Measurements from ENCODE around the gene BABAM1.

BABAM1 gene

DNA sequence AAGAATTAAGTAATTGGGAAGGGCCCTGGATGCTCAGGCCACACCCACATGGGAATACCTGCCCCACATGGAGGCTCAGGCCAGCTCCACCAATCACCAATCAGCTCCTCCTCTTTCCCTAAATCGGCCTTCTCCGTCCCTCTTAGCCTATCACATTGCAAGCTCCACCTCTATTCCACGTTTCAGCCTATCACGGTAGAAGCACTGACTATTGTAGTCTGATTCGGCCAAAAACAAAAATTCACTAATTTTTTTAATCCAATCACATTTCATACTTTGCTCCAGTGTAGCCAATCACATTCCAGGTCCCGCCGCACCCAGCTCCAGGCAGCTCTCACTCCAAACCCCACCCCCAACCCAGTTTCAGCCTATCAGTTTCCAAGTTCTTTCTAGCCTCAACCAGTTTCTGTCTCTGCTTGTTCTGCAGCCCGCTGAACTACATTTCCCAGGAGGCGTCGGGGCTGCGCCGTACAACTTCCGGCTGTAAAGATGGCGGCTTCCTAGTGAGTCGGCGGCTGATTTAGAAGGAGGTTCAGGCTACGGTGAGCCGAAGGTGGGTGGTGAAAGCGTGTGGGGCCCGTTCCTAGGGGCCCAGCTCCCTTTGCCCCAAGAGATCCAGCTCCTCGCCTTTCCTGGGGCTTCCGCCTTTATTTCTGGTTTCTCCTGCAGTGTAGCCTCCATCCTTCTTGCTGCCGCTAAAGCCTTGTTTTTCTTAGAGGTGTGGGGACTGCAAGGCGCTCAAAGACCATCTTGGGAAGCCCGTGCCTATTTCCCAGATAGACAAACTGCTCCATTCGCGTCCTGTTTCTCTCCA is at the start of gene BABAM1:
Gene BABAM1, plus strand, starts transcription at position 469 of the 814 bp plus-strand sequence. CDS start 1,364 bp downstream, outside the sequence.
- peak; percentile 81 to 99 (median 96) for DNase-seq

DNA sequence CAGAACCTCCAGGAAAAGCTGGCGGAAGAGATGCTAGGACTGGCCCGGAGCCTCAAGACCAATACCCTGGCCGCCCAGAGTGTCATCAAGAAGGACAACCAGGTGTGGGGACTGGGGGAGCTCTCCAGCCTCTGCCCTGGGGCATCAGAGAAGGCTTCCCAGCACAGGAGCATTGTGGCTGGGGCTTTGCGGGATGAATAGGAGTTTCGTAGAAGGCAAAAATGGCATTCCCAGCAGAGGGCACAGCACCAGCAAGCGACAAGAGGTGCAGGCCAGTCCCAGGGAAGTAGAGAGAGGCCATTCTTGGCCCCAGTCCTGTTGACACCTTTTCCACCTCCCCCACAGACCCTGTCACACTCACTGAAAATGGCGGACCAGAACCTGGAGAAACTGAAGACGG is 48.0 kb upstream of the BABAM1 start:
- no peak for DNase-seq

DNA sequence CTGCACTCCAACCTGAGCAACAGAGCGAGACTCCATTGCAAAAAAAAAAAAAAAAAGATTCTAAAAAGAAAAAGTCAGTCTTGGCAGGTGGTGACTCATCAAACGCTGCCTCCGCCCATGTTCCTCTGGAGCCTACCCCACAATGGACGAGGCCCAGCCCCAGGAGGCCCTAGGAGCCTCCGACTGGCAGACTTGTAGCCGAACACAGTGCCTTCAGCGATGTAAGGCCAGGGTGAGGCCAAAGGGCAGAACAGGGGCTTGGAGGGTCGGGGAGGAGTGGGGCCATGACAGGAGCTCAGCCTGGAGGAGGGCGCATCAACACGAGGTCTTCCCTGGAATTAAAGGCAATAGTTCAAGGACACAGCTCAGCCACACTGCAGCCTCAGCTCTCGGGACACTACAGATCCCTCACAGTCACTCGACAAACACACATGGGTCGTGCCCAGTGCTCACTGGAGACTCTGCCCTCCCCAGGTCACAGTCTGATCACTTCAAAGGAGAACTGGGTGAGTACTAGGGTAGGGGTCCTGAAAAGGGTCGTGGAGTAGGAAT is 47.0 kb upstream of the BABAM1 start:
- peak in 13 of 56 donors; percentile 8 to 50 (median 16) for DNase-seq

DNA sequence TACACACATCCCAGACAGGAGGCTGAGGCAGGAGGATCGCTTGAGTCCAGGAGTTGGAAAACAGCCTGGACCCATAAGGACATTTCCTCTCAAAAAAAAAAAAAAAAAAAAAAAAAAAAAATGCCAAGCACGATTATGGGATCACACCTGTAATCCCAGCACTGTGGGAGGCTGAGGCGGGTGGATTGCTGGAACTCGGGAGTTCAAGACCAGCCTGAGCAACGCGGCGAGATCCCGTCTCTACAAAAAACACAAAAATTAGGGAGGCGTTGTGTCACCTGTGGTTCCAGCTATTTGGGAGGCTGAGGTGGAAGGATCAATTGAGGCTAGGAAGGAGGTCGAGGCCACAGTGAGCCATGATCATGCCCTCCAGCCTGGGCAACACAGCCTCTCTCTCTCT is 42.2 kb upstream of the BABAM1 start:
- DNase-seq = no peak

DNA sequence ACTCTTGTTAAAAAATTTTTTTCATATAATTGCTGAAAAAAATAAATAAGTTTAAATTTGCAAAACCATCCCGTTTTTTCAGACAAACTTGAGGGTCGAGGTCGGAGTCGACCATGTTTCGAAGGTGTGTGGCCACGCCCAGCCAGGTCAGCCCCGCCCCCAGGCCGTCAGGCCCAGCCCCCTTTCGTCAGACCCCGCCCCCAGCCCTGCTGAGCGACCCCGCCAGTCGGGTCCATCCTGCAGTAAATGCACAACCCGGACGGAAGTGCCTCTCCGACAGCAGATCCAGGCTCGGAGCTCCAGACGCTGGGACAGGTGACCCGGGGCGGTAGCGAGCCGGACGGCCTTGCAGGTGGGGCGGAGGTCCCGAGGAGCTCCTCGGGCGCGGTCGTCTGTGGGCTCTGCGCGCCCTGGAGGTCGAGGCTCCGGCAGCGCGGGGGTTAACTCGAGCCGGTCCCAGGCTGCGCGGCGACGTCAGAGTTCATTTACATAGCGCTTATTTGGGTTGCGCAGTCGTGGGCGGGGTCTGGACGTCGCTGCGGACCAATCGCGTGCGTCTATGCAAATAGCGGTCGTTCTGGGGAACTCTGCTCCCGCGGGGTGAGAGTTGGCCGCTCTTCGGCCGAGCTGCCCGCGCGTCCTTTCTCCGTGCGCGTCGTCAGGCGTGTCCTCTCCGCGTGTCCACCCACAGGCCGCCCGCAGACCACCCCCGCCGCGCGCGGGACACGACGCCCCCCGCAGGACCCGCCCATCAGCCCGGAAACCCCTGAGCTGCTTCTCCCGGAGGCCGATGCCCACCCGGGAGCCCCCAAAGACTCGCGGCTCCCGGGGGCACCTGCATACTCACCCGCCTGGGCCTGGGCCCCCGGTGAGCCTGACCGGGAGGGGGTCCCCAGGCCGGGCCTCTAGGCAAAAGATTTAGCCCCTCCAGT is 41.0 kb upstream of the BABAM1 start, which contains the start of gene OCEL1:
Gene OCEL1, plus strand, starts transcription at position 225 of the 932 bp plus-strand sequence. Its CDS starts 22 bp downstream, at position 247.
- DNase-seq = peak; percentile 82 to 99 (median 97)

DNA sequence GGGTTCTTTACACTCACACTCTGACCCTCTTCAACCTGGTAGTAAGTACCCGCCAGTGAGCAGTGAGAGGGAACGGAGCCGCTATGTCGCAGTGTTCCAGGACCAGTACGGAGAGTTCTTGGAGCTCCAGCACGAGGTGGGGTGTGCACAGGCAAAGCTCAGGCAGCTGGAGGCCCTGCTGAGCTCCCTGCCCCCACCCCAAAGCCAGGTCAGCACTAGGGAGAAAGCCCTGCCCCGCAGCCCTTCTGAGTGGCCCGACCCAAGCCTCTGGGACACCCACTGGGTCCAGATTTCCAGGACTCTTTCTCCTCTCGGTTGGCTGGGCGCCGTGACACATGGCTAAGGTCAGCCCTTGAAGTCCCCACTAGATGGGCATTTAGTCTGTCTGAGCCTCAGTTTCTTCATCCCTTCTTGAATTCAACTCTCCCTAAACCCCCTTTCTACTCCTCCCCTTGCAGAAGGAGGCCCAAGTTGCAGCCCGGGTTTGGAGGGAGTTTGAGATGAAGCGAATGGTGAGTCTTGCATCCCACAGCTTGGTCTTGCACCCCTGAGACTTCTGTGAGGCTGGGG is 39.4 kb upstream of the BABAM1 start:
- no peak for DNase-seq

DNA sequence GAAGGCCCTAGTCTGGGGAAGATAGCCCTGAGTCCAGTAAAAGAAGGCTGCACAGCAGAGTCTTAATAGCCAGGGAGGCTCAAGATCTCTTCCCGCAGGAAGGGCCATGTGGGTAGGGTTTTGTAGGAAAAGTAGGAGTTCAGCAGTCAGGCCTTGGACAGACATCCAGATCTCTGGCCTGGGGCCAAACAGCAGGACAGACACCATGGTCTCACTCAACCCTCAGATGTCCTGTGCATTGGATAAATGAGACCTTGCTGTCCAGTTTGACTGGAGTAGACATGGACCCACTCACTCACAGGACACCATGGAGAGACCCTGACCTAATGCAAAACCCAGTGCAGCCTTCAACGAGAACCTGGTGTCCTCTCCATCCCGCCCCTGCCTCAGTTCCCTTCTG is 37.4 kb upstream of the BABAM1 start:
- DNase-seq = no peak

DNA sequence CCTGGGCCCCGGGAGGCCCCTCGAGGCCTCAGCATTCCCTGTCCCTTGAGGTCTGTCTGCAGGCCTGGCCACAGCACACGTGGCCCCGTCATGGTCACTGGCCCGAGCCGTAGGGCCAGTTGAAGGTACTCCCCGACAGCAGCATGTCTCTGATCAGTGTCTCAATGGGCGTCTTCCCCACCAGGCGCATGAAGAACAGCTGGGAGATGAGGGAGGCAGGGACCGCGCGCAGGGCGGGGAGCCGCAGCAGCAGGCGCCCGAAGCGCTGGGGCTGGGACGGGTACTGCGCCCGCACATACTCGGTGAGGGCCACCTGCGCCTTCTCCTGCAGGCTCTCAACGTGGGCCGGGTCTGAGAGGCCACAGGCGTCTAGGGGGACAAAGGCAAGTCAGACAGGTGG is 35.0 kb upstream of the BABAM1 start:
- no peak for DNase-seq

DNA sequence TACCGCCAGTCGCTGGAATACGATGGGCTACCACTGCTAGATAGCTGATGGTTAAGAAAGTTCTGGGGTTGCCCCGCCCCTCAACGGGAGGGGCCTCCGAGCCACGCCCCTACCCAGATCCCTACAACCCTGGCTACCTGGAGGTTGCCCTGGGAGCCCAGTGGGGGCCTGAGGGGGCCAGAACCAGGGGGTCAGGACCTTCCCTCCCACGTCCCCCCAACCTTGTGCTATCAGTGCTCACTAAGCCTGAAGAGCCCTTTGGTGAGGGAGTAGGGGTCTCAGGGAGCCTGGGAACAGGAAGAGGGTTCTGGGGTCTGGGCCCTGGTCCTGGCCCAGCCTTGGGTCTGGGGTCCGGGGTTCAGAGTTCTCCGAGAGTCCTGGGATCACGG is 32.3 kb upstream of the BABAM1 start:
- DNase-seq = peak in 21 of 56 donors; percentile 3 to 57 (median 21)

DNA sequence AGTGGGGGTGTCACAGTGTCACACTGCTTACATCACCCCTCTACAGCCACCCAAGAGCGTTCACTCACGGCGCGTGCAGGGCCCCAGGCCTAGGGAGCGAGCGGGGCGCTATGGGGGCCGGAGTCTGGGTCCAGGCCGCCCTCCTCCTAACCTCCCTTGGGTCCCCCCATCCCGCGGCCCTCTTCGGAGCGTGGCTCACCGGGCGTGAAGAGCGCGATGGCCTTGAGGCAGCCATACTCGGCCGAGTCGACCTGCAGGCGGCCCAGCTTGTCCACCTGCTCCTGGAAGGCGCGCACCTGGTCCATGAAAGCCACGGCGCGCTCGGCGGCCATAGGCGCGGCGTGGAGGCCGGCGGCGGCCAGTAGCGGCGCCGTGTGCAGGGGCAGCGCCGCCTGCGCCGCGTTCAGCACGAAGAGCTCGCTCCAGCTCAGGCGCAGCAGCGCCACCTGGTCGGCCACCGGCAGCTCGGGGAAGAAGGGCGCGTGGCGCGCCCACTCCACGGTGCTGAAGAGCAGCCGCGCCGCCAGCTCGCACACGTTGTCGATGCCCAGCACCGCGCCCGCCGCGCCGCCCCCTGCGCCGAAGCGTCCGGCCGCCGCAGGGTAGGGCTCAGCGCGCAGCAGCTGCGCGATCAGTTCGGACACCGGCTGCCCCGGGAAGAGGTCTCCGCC is 31.8 kb upstream of the BABAM1 start:
- DNase-seq = peak in 46 of 56 donors; percentile 13 to 76 (median 40)

DNA sequence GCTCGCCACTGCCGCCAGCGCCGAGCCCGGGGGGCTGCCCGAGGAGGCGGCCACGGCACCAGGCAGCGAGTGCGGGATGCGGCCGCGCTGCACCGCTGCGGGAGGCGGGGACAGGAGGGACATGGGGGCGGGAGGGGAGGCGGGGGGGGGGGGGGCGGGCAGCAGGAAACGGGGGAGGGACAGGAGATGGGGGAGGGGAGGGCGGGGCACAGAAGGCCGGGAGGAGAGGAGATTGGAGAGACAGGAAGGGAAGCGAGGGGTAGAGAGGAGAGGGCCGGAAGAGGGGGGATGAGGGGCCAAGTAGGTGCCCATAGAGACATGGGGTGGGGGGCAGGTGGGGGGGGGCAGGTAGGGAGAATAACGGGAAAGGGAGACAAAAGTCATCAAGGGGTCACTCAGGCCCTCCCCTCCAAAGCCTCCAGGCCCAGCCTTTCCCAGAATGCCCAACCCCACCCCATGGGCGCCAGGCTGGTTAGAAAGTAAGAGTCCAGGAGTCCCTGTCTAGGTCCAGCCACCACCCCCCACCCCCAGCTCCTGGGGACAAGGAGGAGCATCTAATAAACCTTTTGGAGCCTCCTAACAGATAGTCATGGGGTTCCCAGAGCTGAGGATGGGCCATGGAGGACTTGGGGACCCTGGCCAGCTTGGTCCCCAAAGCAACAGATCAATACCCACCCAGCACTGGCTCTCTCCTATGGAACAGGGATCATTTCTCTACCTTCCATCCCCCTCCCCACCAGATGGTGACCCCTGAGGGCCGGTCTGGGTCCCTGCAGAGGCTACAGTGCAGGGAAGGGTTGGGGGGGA is 31.1 kb upstream of the BABAM1 start:
- DNase-seq = peak in 2 of 56 donors; percentile 2 to 20

DNA sequence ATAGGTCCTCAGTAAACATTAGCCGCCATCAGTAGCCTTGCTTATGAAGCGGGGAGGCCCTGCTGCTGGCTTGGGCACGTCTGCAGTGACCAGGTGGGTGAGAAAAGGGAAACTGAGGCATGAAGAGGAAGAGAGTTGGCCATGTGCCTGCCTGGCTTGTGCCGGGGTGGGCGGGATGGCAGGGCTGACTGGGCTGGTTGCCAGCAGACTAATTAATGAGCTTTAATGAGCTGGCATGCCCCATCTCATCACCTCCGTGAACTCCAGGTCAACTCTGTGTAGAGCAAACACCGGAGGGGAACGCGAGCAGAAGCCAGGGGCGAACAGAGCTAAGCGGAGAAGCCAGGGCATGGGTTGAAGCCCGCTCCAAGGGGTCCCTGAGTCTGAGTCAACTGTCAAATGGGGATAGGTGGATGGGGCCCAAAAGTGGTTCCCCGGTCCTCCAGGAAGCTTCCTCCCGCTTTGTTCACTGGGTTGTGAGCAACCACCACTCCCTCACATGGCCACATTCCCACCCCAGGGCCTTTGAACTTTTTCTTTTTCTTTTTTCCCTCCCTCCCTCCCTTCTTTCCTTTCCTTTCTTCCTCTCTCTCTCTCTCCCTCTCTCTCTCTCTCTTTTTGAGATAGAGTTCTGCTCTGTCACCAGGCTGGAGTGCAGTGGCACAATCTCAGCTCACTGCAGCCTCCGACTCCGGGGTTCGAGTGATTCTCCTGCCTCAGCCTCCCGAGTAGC is 30.3 kb upstream of the BABAM1 start:
- no peak for DNase-seq

DNA sequence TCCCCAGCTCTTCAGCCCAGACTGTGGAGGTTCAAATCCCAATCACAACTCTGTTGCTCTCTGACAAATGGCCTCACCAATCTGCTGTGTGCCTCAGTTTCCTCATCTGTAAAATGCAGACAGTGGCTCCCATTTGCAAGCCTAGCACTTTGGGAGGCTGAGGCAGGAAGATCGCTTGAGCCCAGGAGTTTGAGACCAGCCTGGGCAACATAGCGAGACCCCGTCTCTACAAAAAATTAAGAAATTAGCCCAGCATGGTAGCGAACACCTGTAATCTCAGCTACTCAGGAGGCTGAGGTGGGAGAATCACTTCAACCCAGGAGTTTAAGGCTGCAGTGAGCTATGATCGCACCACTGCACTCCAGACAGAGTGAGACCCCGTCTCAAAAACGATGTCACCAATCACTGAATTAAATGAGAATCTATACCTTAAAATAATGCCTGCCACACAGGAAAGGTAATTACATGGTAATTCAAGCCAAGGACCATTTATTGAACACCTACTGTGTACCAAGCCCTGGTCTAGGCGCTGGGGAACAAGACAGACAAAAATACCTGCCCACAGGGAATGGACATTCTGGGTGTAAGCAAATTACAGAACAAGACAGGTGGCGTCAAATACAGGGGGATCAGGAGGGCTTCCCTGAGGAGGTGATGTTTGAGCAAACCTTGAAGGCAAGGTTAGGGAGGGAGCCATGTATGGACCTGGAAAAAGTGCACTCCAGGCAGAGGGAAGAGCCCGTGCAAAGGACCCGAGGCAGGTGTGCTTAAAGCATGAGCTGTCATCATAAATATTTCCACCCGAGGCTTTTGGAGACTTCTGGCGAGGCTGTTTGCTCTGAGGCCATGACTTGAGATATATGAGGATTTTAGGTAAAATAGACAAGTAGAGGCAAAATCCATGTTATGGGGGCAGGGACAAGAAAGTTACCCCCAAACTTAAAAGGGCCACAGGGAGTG is 29.2 kb upstream of the BABAM1 start:
- no peak for DNase-seq

DNA sequence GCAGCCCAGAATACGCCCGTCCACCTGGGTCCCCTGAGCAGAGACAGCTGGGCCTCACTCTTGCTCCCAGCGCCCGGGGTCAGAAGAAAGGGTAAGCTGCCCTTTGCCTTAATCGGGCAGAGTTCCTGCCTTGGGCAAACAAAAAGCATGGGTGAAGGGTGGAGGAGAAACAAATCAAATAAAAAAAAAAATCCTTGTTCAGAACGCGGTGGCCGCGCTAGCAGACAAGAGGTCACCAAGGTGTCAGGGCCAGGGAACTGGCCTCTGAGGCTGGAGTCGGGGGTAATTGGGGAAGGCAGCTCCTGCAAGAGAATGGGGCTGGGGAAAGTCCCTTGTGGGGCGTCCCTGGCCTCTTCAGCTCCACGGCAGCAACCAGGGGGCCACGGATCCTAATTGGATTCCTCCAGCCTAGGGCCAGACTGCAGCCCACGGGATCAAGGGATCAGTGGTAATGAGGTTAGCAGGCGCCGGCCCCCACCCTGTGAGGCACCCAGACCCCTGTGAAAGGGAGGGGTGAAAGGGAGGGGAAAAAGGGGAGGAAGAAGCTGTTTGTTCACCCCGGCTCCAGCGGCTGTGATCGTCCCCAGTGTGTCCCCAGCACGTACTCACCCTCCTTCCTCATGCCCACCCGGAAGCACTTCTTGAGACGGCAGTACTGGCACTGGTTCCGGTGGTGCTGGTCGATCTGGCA is 27.0 kb upstream of the BABAM1 start:
- DNase-seq = no peak

DNA sequence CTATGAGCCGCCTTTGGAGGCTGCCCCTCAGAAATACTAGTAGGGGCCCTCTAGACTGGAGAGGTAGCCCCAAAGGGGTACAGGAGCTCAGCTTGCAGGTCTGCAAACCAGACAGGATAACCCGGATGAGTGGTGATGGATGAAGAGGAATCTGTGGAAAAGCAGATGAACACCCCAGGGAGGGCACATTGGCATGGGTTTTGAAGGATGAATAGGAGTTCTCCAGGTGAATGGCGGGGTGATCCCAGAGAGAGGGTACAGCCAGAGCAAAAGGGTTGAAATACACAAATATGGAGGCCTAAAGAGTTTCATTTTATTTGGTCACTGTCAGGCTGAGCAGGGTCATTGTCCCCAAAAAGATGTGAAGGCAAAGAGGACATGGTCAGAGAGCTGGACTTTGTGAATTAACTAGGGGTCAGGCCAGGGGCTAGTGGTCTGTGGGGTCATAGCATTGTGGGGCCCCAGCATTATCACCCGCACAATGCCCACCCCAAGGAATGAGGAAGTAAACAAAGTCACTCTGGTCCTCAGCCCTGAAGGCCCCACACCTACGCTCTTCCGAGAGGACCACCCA is 26.3 kb upstream of the BABAM1 start:
- DNase-seq = no peak

DNA sequence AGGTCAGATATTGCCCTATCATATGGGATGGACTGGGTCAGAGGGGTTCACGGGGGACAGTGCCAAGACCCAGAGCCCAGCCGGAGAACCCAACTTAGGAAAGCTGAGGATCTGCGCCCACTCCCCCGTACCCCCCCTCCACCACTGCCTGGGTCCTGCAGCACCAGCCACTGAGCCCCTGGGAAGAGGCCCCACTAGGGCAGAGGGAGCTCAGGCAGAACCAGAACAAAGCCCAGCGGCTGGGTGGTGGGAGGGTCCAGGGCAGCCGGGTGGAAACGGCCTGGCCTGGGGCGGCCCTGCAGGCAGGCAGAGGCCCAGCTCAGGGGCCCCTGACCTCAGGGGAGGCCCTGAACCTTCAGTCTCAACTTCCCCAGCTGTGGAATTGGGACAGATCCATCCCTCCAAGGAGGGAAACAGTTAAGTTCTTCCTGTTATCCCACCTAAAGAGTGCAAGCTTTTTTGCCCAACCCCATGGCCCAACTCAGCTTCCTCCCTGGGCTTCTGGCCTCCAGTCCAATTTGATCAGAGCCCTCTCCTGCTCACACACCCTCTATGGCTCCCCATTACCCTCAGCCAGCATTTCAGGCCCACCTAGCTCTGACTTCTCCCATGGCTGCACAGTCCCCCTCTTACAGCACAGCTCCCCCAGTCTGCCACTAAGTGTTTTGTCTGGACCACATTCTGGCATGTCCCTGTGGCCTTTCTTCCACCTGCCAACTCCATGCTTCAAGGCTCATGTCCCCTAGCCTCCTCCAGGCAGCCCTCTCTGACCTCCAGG is 24.6 kb upstream of the BABAM1 start:
- DNase-seq = peak in 1 of 56 donors; percentile 14
